ENCODE data around the gene FAM131A.
A peak's percentile ranks its signal among the peaks of the same experiment; 100 is the strongest.

FAM131A gene

DNA sequence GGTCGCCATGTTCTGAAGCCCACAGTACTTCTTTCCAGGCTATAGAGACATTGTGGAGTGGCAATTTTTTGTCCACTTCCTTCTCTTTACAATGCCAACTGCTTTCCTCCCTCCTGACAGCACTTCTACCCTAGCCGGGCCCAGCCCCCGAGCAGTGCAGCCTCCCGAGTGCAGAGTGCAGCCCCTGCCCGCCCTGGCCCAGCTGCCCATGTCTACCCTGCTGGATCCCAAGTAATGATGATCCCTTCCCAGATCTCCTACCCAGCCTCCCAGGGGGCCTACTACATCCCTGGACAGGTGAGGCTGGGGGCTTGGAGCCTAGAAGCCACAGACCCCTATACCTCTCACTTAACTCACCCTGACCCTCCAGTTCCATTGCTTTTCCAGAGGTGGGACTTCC, 20.2 kb upstream of the FAM131A start:
- Histone ChIP-seq H3K9me3 (no peaks in the 10 kb centered on the region), H3K36me3 (peaks cover 22% of the 10 kb centered on the region), H3K4me3 (ENCODE audit: low read depth in 1 of 2, low read length in 1 of 2) (no peak overlapping the region), H3K27ac (no peak overlapping the region), H3K27me3 (no peaks in the 10 kb centered on the region), H3K4me1 (ENCODE audit: control insufficient read depth in 1 of 2, insufficient read depth in 1 of 2, low read depth in 1 of 2, low read length in 1 of 2) (peaks cover 23 to 34% of the 10 kb centered on the region in 2 experiments)
- TF ChIP-seq, protein P1, sequence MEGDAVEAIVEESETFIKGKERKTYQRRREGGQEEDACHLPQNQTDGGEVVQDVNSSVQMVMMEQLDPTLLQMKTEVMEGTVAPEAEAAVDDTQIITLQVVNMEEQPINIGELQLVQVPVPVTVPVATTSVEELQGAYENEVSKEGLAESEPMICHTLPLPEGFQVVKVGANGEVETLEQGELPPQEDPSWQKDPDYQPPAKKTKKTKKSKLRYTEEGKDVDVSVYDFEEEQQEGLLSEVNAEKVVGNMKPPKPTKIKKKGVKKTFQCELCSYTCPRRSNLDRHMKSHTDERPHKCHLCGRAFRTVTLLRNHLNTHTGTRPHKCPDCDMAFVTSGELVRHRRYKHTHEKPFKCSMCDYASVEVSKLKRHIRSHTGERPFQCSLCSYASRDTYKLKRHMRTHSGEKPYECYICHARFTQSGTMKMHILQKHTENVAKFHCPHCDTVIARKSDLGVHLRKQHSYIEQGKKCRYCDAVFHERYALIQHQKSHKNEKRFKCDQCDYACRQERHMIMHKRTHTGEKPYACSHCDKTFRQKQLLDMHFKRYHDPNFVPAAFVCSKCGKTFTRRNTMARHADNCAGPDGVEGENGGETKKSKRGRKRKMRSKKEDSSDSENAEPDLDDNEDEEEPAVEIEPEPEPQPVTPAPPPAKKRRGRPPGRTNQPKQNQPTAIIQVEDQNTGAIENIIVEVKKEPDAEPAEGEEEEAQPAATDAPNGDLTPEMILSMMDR (IDR thresholded peaks at IDR 0.05): no peak

DNA sequence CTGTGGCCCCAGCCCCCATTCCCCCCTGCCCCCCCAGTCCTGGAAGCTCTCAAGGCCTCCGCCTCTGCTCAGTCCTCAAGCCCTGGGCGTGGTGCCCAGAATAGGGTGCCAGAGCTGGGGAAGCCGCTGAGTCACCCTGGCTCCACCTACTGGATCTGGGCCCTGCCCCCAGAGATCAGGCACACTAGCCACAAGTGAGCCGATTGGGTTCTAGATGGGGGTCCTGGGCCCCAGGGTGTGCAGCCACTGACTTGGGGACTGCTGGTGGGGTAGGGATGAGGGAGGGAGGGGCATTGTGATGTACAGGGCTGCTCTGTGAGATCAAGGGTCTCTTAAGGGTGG, 17.3 kb upstream of the FAM131A start:
- Histone ChIP-seq H3K27me3 (no peaks in the 10 kb centered on the region), H3K4me1 (ENCODE audit: control insufficient read depth in 1 of 2, insufficient read depth in 1 of 2, low read depth in 1 of 2, low read length in 1 of 2) (peaks cover 21 to 35% of the 10 kb centered on the region in 2 experiments), H3K9me3 (no peaks in the 10 kb centered on the region), H3K27ac (peak overlapping the region; percentile 72), H3K4me3 (ENCODE audit: low read depth in 1 of 2, low read length in 1 of 2) (no peak overlapping the region), H3K36me3 (peaks cover 51% of the 10 kb centered on the region)
- TF ChIP-seq, protein P1 (IDR thresholded peaks at IDR 0.05): no peak

DNA sequence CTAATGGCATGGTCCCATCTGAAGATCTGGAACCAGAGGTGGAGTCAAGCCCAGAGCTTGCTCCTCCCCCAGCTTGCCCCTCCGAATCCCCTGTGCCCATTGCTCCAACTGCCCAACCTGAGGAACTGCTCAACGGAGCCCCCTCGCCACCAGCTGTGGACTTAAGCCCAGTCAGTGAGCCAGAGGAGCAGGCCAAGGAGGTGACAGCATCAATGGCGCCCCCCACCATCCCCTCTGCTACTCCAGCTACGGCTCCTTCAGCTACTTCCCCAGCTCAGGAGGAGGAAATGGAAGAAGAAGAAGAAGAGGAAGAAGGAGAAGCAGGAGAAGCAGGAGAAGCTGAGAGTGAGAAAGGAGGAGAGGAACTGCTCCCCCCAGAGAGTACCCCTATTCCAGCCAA, 15.7 kb upstream of the FAM131A start:
- Histone ChIP-seq H3K36me3 (peaks cover 67% of the 10 kb centered on the region), H3K4me1 (ENCODE audit: control insufficient read depth in 1 of 2, insufficient read depth in 1 of 2, low read depth in 1 of 2, low read length in 1 of 2) (peaks cover 6 to 20% of the 10 kb centered on the region in 2 experiments), H3K27ac (peak overlapping the region; percentile 67), H3K27me3 (no peaks in the 10 kb centered on the region), H3K4me3 (ENCODE audit: low read depth in 1 of 2, low read length in 1 of 2) (no peak overlapping the region), H3K9me3 (no peaks in the 10 kb centered on the region)
- TF ChIP-seq, protein P1 (IDR thresholded peaks at IDR 0.05): no peak

DNA sequence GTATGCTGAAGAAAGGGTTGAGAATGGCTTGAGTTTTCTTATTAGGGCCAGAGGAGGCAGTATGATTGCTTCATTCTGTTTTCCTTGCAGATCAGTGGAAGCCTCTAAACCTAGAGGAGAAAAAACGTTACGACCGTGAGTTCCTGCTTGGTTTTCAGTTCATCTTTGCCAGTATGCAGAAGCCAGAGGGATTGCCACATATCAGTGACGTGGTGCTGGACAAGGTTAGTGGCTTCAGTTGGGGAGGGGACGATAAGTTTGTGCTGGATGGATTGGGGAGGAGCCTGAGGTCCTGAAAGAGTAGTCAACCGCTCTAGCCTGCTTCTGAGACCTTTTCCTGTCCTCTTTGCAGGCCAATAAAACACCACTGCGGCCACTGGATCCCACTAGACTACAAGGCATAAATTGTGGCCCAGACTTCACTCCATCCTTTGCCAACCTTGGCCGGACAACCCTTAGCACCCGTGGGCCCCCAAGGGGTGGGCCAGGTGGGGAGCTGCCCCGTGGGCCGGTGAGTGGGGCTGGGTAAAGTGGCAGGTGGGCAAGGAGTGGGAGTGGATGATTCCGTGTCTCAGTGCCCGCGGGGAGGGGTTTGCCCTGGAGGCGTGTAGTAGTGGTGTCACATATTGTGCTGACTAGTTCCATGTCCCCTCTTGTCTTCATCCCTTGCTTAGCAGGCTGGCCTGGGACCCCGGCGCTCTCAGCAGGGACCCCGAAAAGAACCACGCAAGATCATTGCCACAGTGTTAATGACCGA, 14.5 kb upstream of the FAM131A start:
- no peaks in the 10 kb centered on the region for H3K27me3 ChIP-seq
- H3K36me3 ChIP-seq: peaks cover 79% of the 10 kb centered on the region
- no peak overlapping the region for H3K4me3 ChIP-seq (ENCODE audit: low read depth in 1 of 2, low read length in 1 of 2)
- TF ChIP-seq, protein P1 (IDR thresholded peaks at IDR 0.05): no peak
- H3K27ac ChIP-seq: peak overlapping the region; percentile 67
- no peaks in the 10 kb centered on the region for H3K9me3 ChIP-seq
- peaks cover 5 to 18% of the 10 kb centered on the region in 2 experiments for H3K4me1 ChIP-seq (ENCODE audit: control insufficient read depth in 1 of 2, insufficient read depth in 1 of 2, low read depth in 1 of 2, low read length in 1 of 2)

DNA sequence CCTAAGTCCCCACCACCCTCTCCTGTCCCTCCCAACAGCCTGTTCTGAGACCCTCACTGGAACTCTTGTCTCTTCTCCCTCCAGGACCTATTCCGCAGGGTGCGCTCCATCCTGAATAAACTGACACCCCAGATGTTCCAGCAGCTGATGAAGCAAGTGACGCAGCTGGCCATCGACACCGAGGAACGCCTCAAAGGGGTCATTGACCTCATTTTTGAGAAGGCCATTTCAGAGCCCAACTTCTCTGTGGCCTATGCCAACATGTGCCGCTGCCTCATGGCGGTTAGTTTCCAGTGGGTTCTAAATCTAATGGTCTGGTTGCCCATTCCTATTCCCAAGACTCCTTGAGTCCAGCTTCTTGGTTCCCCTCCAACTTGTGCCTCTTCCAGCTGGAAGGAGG, 13.7 kb upstream of the FAM131A start:
- Histone ChIP-seq H3K36me3 (peaks cover 87% of the 10 kb centered on the region), H3K27me3 (no peaks in the 10 kb centered on the region), H3K4me3 (ENCODE audit: low read depth in 1 of 2, low read length in 1 of 2) (no peak overlapping the region), H3K27ac (no peak overlapping the region), H3K4me1 (ENCODE audit: control insufficient read depth in 1 of 2, insufficient read depth in 1 of 2, low read depth in 1 of 2, low read length in 1 of 2) (peaks cover 5 to 18% of the 10 kb centered on the region in 2 experiments), H3K9me3 (no peaks in the 10 kb centered on the region)
- TF ChIP-seq, protein P1 (IDR thresholded peaks at IDR 0.05): no peak
